ENCODE results near the gene ALDH1A1.

Gene ALDH1A1

DNA sequence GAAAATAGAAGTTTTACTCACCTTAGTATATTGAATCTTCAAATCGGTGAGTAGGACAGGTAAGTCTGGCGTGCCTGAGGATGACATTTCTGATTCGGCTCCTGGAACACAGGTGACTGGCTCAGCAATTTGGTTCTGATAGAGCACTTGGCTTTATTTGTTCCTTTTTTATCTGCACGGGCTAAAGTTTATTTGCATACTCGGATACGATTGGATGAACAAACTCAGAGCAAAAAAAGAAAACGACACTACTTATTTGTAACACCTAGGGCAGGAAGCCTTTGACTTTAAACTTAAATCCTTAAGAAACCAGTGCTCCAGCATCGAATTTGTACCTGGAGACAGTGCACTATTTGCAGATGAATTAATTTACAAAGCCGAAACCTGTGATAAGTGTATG is at the start of gene ALDH1A1:
TSS of gene ALDH1A1 (minus strand) at position 140 of the 400 bp plus-strand sequence. CDS start at position 87, 53 bp downstream.
- TF ChIP-seq ZFX (IDR thresholded peaks at IDR 0.05; ENCODE audit: borderline replicate concordance) = no peak
- TF ChIP-seq, protein P1, sequence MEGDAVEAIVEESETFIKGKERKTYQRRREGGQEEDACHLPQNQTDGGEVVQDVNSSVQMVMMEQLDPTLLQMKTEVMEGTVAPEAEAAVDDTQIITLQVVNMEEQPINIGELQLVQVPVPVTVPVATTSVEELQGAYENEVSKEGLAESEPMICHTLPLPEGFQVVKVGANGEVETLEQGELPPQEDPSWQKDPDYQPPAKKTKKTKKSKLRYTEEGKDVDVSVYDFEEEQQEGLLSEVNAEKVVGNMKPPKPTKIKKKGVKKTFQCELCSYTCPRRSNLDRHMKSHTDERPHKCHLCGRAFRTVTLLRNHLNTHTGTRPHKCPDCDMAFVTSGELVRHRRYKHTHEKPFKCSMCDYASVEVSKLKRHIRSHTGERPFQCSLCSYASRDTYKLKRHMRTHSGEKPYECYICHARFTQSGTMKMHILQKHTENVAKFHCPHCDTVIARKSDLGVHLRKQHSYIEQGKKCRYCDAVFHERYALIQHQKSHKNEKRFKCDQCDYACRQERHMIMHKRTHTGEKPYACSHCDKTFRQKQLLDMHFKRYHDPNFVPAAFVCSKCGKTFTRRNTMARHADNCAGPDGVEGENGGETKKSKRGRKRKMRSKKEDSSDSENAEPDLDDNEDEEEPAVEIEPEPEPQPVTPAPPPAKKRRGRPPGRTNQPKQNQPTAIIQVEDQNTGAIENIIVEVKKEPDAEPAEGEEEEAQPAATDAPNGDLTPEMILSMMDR (IDR thresholded peaks at IDR 0.05) = no peak
- H3K27ac ChIP-seq = peak within 1 kb of the TSS; percentile 39

DNA sequence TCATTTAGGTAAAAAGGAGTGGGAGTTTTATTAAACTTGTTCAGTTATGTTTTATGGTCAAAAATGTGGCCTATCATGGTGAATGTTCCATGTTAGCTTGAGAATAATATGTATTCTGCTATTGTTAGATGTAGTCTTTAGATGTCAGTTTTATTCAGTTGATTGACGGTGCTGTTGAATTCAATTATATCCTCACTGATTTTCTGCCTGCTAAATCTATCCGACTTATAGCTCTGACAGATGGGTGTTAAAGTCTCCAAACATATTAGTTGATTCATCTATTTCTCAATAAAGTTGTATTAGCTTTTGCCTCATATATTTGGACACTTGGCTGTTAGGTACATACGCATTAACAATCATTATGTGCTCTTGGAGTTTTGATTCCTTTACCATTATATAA is 49.0 kb upstream of the ALDH1A1 start:
- H3K27ac ChIP-seq = no peak overlapping the region
- TF ChIP-seq, protein P1 (IDR thresholded peaks at IDR 0.05) = no peak
- TF ChIP-seq ZFX (IDR thresholded peaks at IDR 0.05; ENCODE audit: borderline replicate concordance) = no peak

DNA sequence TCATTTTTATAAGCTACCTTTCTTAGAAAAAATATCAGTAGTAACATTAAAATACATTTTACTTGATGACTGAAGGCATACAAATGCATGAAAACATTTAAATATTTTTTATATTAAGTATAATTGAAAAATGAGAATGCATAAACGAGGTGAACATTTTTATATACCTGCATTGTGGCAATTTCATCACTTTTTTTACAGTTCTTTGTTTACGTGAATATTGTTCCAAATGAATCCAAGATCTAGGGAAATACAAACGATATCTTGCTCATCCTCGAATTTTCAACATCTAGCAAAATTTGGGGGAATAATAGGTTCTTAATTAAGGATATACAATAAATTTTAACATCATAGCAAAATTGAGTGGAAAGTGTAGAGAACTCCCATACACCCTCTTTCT is 45.5 kb upstream of the ALDH1A1 start:
- TF ChIP-seq, protein P1 (IDR thresholded peaks at IDR 0.05) = no peak
- TF ChIP-seq ZFX (IDR thresholded peaks at IDR 0.05; ENCODE audit: borderline replicate concordance) = no peak
- H3K27ac ChIP-seq = no peak overlapping the region

DNA sequence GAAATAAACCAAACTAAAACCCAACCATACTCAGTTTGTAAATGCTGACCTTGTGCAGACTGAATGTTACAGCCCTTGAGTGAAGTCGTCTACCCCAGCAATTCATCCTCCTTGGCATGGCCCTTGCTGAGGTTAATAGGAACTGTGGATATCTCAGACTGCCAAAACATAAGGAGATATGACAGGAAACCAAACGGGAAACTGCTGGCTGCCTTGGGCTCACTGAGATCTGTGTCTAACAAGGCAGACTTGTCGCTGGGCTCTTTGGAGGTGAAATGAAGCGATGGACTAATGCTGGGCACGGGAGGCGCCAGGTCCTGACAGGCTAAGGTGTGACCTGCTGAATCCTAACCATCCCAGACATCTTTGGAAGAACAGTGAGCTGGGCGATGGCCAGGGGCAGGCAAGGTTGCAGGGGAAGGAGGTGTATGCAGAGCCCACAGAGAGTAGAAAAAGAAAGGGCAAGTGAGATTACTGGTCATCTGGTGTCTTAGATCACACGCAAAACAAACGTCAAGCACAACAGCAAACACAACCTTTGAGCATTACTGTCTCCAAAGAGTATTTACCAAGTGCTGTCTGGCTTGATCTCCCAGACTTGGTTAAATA is 44.6 kb upstream of the ALDH1A1 start:
- TF ChIP-seq ZFX (IDR thresholded peaks at IDR 0.05; ENCODE audit: borderline replicate concordance) = no peak
- TF ChIP-seq, protein P1 (IDR thresholded peaks at IDR 0.05) = no peak
- peak overlapping the region; percentile 63 for H3K27ac ChIP-seq

DNA sequence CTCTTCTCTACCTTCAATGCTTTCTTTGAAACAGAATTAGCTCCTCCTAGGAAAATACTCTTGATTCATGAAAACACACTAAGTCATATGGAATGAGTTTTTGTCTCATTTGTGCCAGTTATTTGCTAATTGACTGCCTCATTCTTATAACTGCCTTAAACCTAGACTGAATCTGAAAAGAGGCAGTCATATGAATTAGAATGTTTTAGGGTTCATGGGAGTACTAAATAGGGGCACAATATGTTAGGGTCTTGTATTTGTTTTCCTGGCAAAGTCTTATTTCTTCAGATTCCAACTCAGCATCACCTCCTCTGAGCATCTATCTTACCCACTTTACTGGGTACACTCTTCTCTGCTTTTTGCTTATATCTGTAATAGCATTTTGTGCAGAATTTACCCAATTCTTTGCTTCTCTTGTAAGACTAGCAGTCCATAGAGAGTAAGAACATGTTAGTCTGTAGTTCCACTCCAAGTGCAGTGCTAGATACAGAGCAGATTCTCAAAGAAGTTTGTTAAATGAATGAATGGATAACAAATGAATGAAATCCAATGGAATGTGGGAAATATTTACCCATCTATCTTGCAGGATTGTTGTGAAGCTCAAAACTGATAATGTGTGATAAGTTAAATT is 43.9 kb upstream of the ALDH1A1 start:
- TF ChIP-seq ZFX (IDR thresholded peaks at IDR 0.05; ENCODE audit: borderline replicate concordance) = no peak
- TF ChIP-seq, protein P1 (IDR thresholded peaks at IDR 0.05) = no peak
- peak overlapping the region; percentile 63 for H3K27ac ChIP-seq

DNA sequence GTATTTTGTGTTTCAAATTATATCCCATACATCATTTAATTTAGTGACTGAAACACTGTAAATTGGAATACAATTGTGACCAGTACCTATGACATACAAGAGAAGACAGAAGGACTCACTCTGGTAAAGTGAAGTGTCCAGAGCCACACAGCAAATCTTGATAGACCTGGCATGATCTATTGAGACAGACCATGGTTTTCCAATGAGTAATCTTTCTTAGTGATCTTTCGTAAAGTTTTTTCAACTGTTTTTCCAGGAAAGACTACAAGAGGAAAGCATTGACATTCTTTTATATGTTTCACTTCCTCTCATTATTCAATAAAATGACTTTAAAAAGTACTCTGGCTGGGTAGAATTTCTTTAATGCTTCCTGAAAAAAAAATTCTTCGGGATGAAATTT is 43.3 kb upstream of the ALDH1A1 start:
- TF ChIP-seq, protein P1 (IDR thresholded peaks at IDR 0.05) = no peak
- no peak for TF ChIP-seq ZFX (IDR thresholded peaks at IDR 0.05; ENCODE audit: borderline replicate concordance)
- no peak overlapping the region for H3K27ac ChIP-seq
